Subcutaneous preadipocyte (primary cell): Measurements from ENCODE around the gene ARMC6. TPM values are rescaled to one million over a fixed set of nuclear protein-coding genes. Genes with fewer than 3 reads are reported as not detected.

Experiments used
- total RNA-seq: library from RNA; depleted of rRNA; stranded (reverse); fragments of >200 nt; gene quantifications from 2 replicates; pipeline ENCODE4 v1.2.3, GENCODE V29; 2012

The ARMC6 gene
- 50.4 and 54.7 TPM in 2 replicates for total RNA-seq

DNA sequence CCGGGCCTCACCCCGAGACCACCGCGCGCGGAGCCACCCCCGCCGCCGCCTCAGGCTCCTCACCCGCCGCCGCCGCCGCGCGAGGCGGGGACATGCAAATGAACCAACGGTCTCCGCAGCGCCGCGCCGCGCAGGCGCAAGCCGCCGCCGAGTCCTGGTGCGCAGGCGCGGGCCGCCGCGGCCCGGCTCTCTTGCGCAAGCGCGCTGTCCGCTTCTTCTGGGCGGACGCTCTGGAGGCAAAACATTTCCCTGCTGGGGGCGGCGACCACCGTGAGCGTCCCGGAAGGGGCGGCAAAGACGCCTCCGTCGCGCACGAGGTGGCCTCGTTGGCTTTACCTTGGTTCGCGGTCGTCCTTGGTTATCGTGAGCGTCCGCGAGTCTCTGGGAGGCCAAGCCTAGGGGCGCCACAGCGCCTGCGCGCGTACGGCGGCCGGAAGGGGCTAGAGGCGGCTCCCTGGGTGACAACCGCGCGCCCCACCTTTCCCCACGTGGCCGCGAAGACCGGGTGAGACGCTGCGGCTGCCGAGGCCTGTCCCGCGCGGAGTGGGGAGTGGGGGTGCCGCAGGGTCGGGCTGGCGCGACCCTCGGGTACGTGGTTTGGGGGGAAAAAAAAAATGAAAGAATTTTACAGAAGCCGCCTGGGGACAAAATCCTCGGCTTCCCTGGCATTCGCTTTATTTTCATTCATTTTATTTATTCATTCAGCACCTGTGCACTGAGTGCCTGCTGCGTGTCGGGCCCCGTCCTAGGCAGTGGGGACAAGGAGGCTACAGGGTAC is at the start of gene ARMC6, which contains the start of gene SUGP2:
Gene ARMC6, plus strand, starts transcription at position 178 of the 778 bp plus-strand sequence. CDS start 607 bp downstream, outside the sequence.
Gene SUGP2, minus strand, starts transcription at position 92 of the 778 bp plus-strand sequence. CDS start 2,446 bp downstream, outside the sequence.

DNA sequence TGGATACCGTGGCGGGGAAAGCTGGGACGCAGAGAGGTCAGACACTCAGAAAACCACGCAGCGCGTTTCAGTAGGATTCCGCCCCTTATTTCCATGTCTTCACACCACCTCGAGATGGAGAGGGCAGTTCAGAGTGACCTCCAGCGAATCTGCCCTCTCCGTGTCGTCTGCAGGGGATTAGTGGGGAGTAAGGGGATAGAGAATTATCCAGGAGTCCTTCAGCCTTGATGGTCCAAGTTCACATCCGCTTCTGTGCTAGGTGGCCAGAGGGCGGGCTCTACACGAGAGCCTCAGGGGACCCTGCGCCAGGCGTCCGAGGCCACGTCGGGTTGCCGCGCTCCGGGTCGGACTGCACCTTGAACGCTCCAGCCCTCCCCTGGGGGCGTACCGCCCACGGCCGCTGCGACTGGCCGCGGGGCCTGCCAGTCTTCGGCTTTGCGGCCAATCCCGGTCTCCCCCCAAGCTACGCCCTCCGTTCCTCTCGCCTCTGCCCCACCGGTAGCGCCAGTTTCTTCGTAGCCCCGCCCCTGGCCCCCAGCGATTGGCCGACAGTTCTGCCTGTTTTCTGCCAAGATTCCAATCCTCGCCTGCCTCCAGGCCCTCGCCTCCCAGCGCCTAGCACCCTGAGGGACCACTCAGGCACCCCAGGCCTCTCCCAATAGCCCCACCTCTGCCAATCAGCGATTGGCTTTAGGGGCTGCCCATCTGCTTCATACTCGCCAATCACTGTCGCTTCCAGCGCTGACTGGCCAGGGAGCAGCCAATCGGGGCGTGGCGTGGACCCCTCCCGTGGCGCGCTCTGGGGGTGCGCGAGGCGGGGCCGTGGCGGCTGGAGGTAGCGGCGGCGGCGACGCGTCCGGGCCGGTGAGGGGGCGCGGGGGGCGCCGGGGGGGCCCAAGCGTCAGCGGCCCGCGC is 30.0 kb downstream of the ARMC6 start, which contains the start of gene SLC25A42:
Gene SLC25A42, plus strand, starts transcription at position 812 of the 915 bp plus-strand sequence. CDS start 32,131 bp downstream, outside the sequence.

Other genes starting within 250 kb of the ARMC6 start
- gene COMP, start 242.3 kb upstream of the ARMC6 start, total RNA-seq: 0.20 and 0.37 TPM in 2 replicates
- gene UPF1, start 201.6 kb upstream of the ARMC6 start, total RNA-seq: 49.6 and 60.6 TPM in 2 replicates
- gene CERS1, start 137.4 kb upstream of the ARMC6 start, total RNA-seq: 1.5 and 1.6 TPM in 2 replicates
- gene COPE, start 114.2 kb upstream of the ARMC6 start, total RNA-seq: 189 and 283 TPM in 2 replicates
- gene DDX49, start 113.9 kb upstream of the ARMC6 start, total RNA-seq: 56.3 and 63.6 TPM in 2 replicates
- 48.1 and 55.3 TPM in 2 replicates for gene HOMER3, start 92.4 kb upstream of the ARMC6 start, total RNA-seq
- 28.3 and 42.8 TPM in 2 replicates for gene SUGP2, start 86 bp upstream of the ARMC6 start, total RNA-seq
- gene SLC25A42, start 30.4 kb downstream of the ARMC6 start, total RNA-seq: 4.0 and 4.9 TPM in 2 replicates
- gene TMEM161A, start 104.9 kb downstream of the ARMC6 start, total RNA-seq: 24.8 and 25.0 TPM in 2 replicates
- gene MEF2B, start 136.7 kb downstream of the ARMC6 start, total RNA-seq: not detected in 2 replicates
- 16.5 and 17.0 TPM in 2 replicates for gene BORCS8, start 158.5 kb downstream of the ARMC6 start, total RNA-seq
- gene RFXANK, start 158.7 kb downstream of the ARMC6 start, total RNA-seq: 49.7 and 50.3 TPM in 2 replicates
- 9.6 TPM in 2 replicates for gene NR2C2AP, start 169.8 kb downstream of the ARMC6 start, total RNA-seq
- gene NCAN, start 178.4 kb downstream of the ARMC6 start, total RNA-seq: under 0.01 TPM in 1 of 2 replicates, not detected in the other
- gene TM6SF2, start 239.7 kb downstream of the ARMC6 start, total RNA-seq: 0.20 TPM in 1 of 2 replicates, not detected in the other